CD4-positive, alpha-beta T cell (primary cell): ENCODE measurements around the gene FABP7. TPM values are rescaled to one million over a fixed set of nuclear protein-coding genes. Genes with fewer than 3 reads are reported as not detected.

ENCODE experiments used
- ATAC-seq: fragments of 200-7000 bp; cut with Tn5 transposase; one replicate; pipeline ENCODE4 v1.10.0; 2022; ENCODE audit warnings: mild to moderate bottlenecking; ENCODE audit not compliant: poor library complexity
- CTCF ChIA-PET: fragments of 350-600 bp; sonication (Branson Sonifier 250); formaldehyde crosslinking; loops from one replicate; lab custom pipeline; 2021; ENCODE audit warnings: antibody characterized with exemption, inconsistent platforms; lab: Charles Lee
- POLR2A ChIA-PET: fragments of 350-600 bp; sonication (Branson Sonifier 250); formaldehyde crosslinking; loops from one replicate; lab custom pipeline; 2021; ENCODE audit warnings: antibody characterized with exemption, inconsistent platforms; lab: Charles Lee
- DNase-seq, 14 experiments: peaks; one replicate each; pipeline ENCODE4 v3.0.0-alpha.2; 2013 to 2020; ENCODE audit warnings: mixed read lengths in 2 of 14
- H3K27ac ChIP-seq, 2 donors: one replicate each; pipeline versions ENCODE4 v1.5.1 to v1.7.0; 2013; ENCODE audit warnings: low read length in 2 of 2, low read depth in 1 of 2, mild to moderate bottlenecking in 1 of 2
- H3K27me3 ChIP-seq, 2 experiments: 1 replicate in 1 of 2; 2 replicates in 1 of 2; pipeline versions ENCODE4 v1.6.1 to v1.7.0; 2013; ENCODE audit warnings: low read length in 2 of 2, control low read depth in 1 of 2, mild to moderate bottlenecking in 1 of 2, moderate library complexity in 1 of 2; ENCODE audit not compliant: insufficient read depth in 2 of 2, control insufficient read depth in 1 of 2
- H3K36me3 ChIP-seq: one replicate; pipeline ENCODE4 v1.6.1; 2013; ENCODE audit warnings: low read length, control low read depth; ENCODE audit not compliant: insufficient read depth
- H3K4me1 ChIP-seq: one replicate; pipeline ENCODE4 v1.6.1; 2013; ENCODE audit warnings: low read length, control low read depth; ENCODE audit not compliant: insufficient read depth
- H3K4me3 ChIP-seq: one replicate; pipeline ENCODE4 v1.5.1; 2013; ENCODE audit warnings: mild to moderate bottlenecking, low read length, moderate library complexity
- H3K9me3 ChIP-seq, 2 experiments: 1 replicate in 1 of 2; 2 replicates in 1 of 2; pipeline versions ENCODE4 v1.6.1 to v1.7.0; 2013; ENCODE audit warnings: low read length in 2 of 2, mild to moderate bottlenecking in 2 of 2, control low read depth in 1 of 2, moderate library complexity in 1 of 2; ENCODE audit not compliant: control insufficient read depth in 1 of 2, insufficient read depth in 1 of 2
- H3K27ac Mint-ChIP-seq: one replicate; pipeline ENCODE4 v1.8.0; 2020; ENCODE audit warnings: mixed read lengths
- H3K27me3 Mint-ChIP-seq: one replicate; pipeline ENCODE4 v1.8.0; 2021; ENCODE audit warnings: mixed read lengths
- H3K36me3 Mint-ChIP-seq: one replicate; pipeline ENCODE4 v1.8.0; 2021; ENCODE audit warnings: low read depth, mixed read lengths
- H3K4me1 Mint-ChIP-seq: one replicate; pipeline ENCODE4 v1.8.0; 2021; ENCODE audit warnings: low read depth, mixed read lengths
- H3K4me3 Mint-ChIP-seq: one replicate; pipeline ENCODE4 v1.8.0; 2020; ENCODE audit warnings: mild to moderate bottlenecking, mixed read lengths
- H3K9me3 Mint-ChIP-seq: one replicate; pipeline ENCODE4 v1.8.0; 2020; ENCODE audit warnings: mixed read lengths
- CTCF ChIP-seq: fragments of 200-600 bp; IDR thresholded peaks from one replicate; pipeline ENCODE4 v1.8.0; 2022; ENCODE audit warnings: antibody characterized with exemption, mild to moderate bottlenecking
- intact Hi-C, 2 experiments: fragments of 100-400 bp; cut with DNase I in 1 of 2; cut with micrococcal nuclease in 1 of 2; formaldehyde crosslinking; loops; one replicate each; pipeline versions ENCODE4 v1.15.1 to v1.9.0; 2023 to 2025; cut with DNase I, micrococcal nuclease
- total RNA-seq, 174 experiments: library from RNA in 2 of 174; stranded (reverse) in 2 of 174; gene quantifications; one replicate each; pipeline ENCODE4 v1.2.3 and lab custom pipeline; 2021 to 2026

The FABP7 gene
- total RNA-seq, 2 experiments from 2014 or later: not detected

- no peaks in the 10 kb centered on the region for H3K4me1 Mint-ChIP-seq
- CTCF ChIA-PET: no interaction called here
- intact Hi-C loops: no loop called here
- no peaks in the 10 kb centered on the region for H3K9me3 Mint-ChIP-seq
- H3K36me3 ChIP-seq: no peaks in the 10 kb centered on the region
- H3K27me3 Mint-ChIP-seq: no peaks in the 10 kb centered on the region
- ATAC-seq (no peak), DNase-seq (no peak)
- no peak overlapping the region for H3K4me3 Mint-ChIP-seq
- peaks cover 0 to 4% of the 10 kb centered on the region in 2 experiments for H3K9me3 ChIP-seq
- H3K4me3 ChIP-seq: no peak overlapping the region
- H3K27ac Mint-ChIP-seq: no peak overlapping the region
- H3K27ac ChIP-seq: no peak overlapping the region
- no peaks in the 10 kb centered on the region for H3K36me3 Mint-ChIP-seq
- no peaks in the 10 kb centered on the region for H3K27me3 ChIP-seq
- POLR2A ChIA-PET: interaction anchor here (0.6 kb wide), 1 partner anchor 28 kb away, joined by 3 read pairs; no protein-coding TSS in a partner anchor
- H3K4me1 ChIP-seq: no peaks in the 10 kb centered on the region
- no peak for TF ChIP-seq CTCF
Observed at GRCh38 chr6:122825163-122825562, 45.6 kb downstream of the FABP7 start.

- DNase-seq (no peak), ATAC-seq (no peak)
- no peaks in the 10 kb centered on the region for H3K36me3 Mint-ChIP-seq
- ChIA-PET POLR2A (no interaction called here), CTCF (no interaction called here)
- Histone ChIP-seq H3K4me3 (no peak overlapping the region), H3K4me1 (no peaks in the 10 kb centered on the region), H3K27me3 (no peaks in the 10 kb centered on the region), H3K36me3 (no peaks in the 10 kb centered on the region), H3K27ac (no peak overlapping the region), H3K9me3 (no peaks in the 10 kb centered on the region)
- H3K27me3 Mint-ChIP-seq: no peaks in the 10 kb centered on the region
- intact Hi-C loops: no loop called here
- H3K4me1 Mint-ChIP-seq: no peaks in the 10 kb centered on the region
- no peaks in the 10 kb centered on the region for H3K9me3 Mint-ChIP-seq
- no peak overlapping the region for H3K27ac Mint-ChIP-seq
- no peak for TF ChIP-seq CTCF
- H3K4me3 Mint-ChIP-seq: no peak overlapping the region
Observed at GRCh38 chr6:122829456-122829855, 49.9 kb downstream of the FABP7 start.

GRCh38 chr6:122831511-122831910 is 52.0 kb downstream of the FABP7 start:
- ChIA-PET CTCF (no interaction called here), POLR2A (no interaction called here)
- no peak for TF ChIP-seq CTCF
- Histone ChIP-seq H3K36me3 (no peaks in the 10 kb centered on the region), H3K27ac (no peak overlapping the region), H3K9me3 (no peaks in the 10 kb centered on the region), H3K4me3 (no peak overlapping the region), H3K27me3 (no peaks in the 10 kb centered on the region), H3K4me1 (no peaks in the 10 kb centered on the region)
- Mint-ChIP-seq H3K27me3 (peaks cover 7% of the 10 kb centered on the region), H3K4me1 (no peaks in the 10 kb centered on the region), H3K36me3 (no peaks in the 10 kb centered on the region), H3K9me3 (no peaks in the 10 kb centered on the region), H3K27ac (no peak overlapping the region), H3K4me3 (no peak overlapping the region)
- intact Hi-C loops: loop anchor here in 1 of 2 experiments (10.0 kb wide), 1 partner anchor 447 kb away; no protein-coding TSS in a partner anchor
- ATAC-seq (no peak), DNase-seq (no peak)
